Activated CD8-positive, alpha-beta T cell treated with anti-CD3 and anti-CD28 coated beads for 36 hours (primary cell): Measurements from ENCODE around the gene OSM. TPM values are rescaled to one million over a fixed set of nuclear protein-coding genes. Genes with fewer than 3 reads are reported as not detected.

Experiments used
- ATAC-seq: fragments of 200-7000 bp; cut with Tn5 transposase; one replicate; pipeline ENCODE4 v1.10.0; 2021; ENCODE audit warnings: mild to moderate bottlenecking, moderate library complexity
- CTCF ChIA-PET: fragments of 350-600 bp; sonication (Branson Sonifier 250); formaldehyde crosslinking; loops from one replicate; lab custom pipeline; 2021; ENCODE audit warnings: antibody characterized with exemption; lab: Charles Lee
- POLR2A ChIA-PET: fragments of 350-600 bp; sonication (Branson Sonifier 250); formaldehyde crosslinking; loops from one replicate; lab custom pipeline; 2021; ENCODE audit warnings: antibody characterized with exemption; lab: Charles Lee
- DNase-seq: peaks from one replicate; pipeline ENCODE4 v3.0.0-alpha.2; 2020
- H3K27ac Mint-ChIP-seq: one replicate; pipeline ENCODE4 v1.8.0; 2021; ENCODE audit warnings: mild to moderate bottlenecking, mixed read lengths
- H3K27me3 Mint-ChIP-seq: one replicate; pipeline ENCODE4 v1.8.0; 2021; ENCODE audit warnings: mixed read lengths
- H3K36me3 Mint-ChIP-seq: one replicate; pipeline ENCODE4 v1.8.0; 2021; ENCODE audit warnings: low read depth, mixed read lengths
- H3K4me1 Mint-ChIP-seq: one replicate; pipeline ENCODE4 v1.8.0; 2021; ENCODE audit warnings: low read depth, mixed read lengths
- H3K4me3 Mint-ChIP-seq: one replicate; pipeline ENCODE4 v1.8.0; 2021; ENCODE audit warnings: mild to moderate bottlenecking, moderate library complexity, mixed read lengths
- H3K9me3 Mint-ChIP-seq: one replicate; pipeline ENCODE4 v1.8.0; 2021; ENCODE audit warnings: mixed read lengths
- intact Hi-C: fragments of 100-400 bp; cut with micrococcal nuclease; formaldehyde crosslinking; loops from one replicate; pipeline ENCODE4 v1.10.0; 2022
- total RNA-seq, 2 experiments: library from RNA; stranded (reverse); gene quantifications; one replicate each; pipeline ENCODE4 v1.2.3, GENCODE V29; 2021
- TF ChIP-seq, protein P1 (sequence below): fragments of 200-600 bp; IDR thresholded peaks from one replicate; pipeline ENCODE4 v1.8.0; 2022; ENCODE audit warnings: antibody characterized with exemption, mild to moderate bottlenecking

Gene OSM
- total RNA-seq, 2 experiments from 2014 or later = 44.3 to 45.7 TPM

DNA sequence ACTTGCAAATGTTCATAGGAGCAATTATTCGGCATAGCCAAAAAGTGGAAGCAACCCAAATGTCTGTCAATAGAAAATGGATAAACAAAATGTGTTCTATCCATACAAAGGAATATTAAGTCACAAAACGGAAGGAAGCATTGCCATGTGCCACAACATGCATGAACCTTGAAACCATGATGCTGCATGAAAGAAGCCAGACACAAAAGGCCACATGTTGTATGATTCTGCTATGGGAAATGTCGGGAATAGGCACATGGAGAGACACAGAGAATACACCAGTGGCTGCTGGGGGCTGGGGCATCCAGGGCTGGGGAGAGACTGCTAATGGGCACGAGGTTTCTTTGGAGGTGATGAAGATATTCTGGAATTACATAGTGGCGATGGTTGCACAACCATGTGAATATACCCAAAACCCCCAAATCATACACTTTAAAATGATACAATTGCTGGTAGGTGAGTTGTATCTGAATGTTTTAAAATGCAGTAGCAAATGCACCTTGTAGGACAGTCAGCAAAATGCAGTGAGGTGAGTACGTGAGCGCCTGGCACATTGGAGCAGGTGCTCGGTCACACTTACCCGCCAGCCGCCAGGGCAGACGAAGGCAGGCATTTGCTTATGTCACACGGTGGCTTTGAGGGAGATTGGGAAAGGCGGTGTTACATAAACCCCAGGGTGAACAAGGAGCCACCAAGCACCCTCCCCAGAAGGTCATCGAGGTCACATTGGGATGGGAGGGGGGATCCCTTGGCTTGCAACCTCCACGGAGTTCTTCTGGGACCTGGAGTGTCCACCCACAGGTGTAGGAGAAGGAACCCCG is 6.3 kb upstream of the OSM start:
- ChIA-PET CTCF (interaction anchor here (1.0 kb wide), 1 partner anchor 18 kb away, joined by 4 read pairs; no protein-coding TSS in a partner anchor), POLR2A (no interaction called here)
- H3K4me1 Mint-ChIP-seq = peaks cover 46% of the 10 kb centered on the region
- H3K27me3 Mint-ChIP-seq = no peaks in the 10 kb centered on the region
- ATAC-seq = no peak
- peak overlapping the region; percentile 28 for H3K27ac Mint-ChIP-seq
- peaks cover 16% of the 10 kb centered on the region for H3K36me3 Mint-ChIP-seq
- no peak for DNase-seq
- TF ChIP-seq, protein P1, sequence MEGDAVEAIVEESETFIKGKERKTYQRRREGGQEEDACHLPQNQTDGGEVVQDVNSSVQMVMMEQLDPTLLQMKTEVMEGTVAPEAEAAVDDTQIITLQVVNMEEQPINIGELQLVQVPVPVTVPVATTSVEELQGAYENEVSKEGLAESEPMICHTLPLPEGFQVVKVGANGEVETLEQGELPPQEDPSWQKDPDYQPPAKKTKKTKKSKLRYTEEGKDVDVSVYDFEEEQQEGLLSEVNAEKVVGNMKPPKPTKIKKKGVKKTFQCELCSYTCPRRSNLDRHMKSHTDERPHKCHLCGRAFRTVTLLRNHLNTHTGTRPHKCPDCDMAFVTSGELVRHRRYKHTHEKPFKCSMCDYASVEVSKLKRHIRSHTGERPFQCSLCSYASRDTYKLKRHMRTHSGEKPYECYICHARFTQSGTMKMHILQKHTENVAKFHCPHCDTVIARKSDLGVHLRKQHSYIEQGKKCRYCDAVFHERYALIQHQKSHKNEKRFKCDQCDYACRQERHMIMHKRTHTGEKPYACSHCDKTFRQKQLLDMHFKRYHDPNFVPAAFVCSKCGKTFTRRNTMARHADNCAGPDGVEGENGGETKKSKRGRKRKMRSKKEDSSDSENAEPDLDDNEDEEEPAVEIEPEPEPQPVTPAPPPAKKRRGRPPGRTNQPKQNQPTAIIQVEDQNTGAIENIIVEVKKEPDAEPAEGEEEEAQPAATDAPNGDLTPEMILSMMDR = no peak
- no peak overlapping the region for H3K4me3 Mint-ChIP-seq
- no peaks in the 10 kb centered on the region for H3K9me3 Mint-ChIP-seq
- intact Hi-C loops = no loop called here

DNA sequence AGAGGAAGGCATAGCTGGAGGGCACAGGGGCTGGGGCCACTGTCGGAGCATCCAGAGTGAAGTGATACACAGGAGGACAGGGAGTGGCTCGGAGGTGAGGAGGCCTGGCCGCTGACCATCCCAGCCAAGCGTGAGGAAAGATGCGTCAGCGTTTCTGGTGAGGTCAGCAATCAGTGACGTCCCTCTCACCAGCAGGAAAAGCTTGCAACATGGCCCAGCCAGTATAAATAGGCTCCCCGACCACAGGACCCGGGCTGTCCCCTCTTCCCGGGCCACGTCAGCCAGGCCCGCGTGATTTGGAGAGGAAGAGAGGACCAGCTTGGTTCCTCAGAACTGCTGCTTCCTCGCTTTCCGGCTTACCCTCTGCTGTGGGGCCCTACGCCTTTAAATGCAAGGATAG is 4.2 kb upstream of the OSM start:
- no peak for ATAC-seq
- Mint-ChIP-seq H3K27me3 (no peaks in the 10 kb centered on the region), H3K36me3 (peaks cover 28% of the 10 kb centered on the region), H3K9me3 (no peaks in the 10 kb centered on the region), H3K27ac (peak overlapping the region; percentile 26), H3K4me1 (peaks cover 40% of the 10 kb centered on the region), H3K4me3 (no peak overlapping the region)
- TF ChIP-seq, protein P1 = no peak
- intact Hi-C loops = no loop called here
- CTCF ChIA-PET = interaction anchor here (1.1 to 4.4 kb wide), 2 partner anchors 12 to 17 kb away, joined by 3 to 33 read pairs; partner anchors contain the start of gene CASTOR1
- POLR2A ChIA-PET = interaction anchor here (0.8 to 1.2 kb wide), 2 partner anchors 8 to 71 kb away, joined by 3 to 4 read pairs; no protein-coding TSS in a partner anchor
- DNase-seq = no peak

DNA sequence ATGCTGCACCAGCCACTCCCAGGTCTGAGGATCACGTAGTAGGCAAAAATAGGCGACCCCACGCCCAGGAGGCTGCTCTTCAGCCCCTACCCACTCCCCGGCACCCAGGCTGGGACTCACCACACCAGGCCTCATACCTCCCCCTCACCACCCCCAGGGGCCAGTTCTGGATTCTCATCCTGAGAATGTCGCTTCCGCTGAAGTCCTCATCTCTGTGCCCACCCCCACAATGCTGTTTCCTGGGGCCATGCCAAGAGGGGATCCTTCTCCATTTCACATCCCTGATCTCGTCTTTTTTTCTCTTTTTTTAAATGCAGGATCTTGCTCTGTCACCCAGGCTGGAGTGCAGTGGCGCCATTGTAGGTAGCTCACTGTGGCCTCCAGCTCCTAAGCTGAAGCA is 1.7 kb upstream of the OSM start:
- H3K27me3 Mint-ChIP-seq = no peaks in the 10 kb centered on the region
- H3K36me3 Mint-ChIP-seq = peaks cover 51% of the 10 kb centered on the region
- DNase-seq = no peak
- H3K27ac Mint-ChIP-seq = peak overlapping the region; percentile 99
- ChIA-PET CTCF (interaction anchor here (1.0 to 4.4 kb wide), 6 partner anchors 12 to 161 kb away, joined by 3 to 33 read pairs (median 4); partner anchors contain the start of genes CASTOR1, RNF215 and SEC14L2), POLR2A (interaction anchor here (0.8 to 1.6 kb wide), 5 partner anchors 10 to 126 kb away, joined by 3 to 5 read pairs (median 3); no protein-coding TSS in a partner anchor)
- H3K4me3 Mint-ChIP-seq = peak overlapping the region; percentile 95
- TF ChIP-seq, protein P1 = no peak
- no peak for ATAC-seq
- H3K9me3 Mint-ChIP-seq = no peaks in the 10 kb centered on the region
- intact Hi-C loops = no loop called here
- peaks cover 35% of the 10 kb centered on the region for H3K4me1 Mint-ChIP-seq

DNA sequence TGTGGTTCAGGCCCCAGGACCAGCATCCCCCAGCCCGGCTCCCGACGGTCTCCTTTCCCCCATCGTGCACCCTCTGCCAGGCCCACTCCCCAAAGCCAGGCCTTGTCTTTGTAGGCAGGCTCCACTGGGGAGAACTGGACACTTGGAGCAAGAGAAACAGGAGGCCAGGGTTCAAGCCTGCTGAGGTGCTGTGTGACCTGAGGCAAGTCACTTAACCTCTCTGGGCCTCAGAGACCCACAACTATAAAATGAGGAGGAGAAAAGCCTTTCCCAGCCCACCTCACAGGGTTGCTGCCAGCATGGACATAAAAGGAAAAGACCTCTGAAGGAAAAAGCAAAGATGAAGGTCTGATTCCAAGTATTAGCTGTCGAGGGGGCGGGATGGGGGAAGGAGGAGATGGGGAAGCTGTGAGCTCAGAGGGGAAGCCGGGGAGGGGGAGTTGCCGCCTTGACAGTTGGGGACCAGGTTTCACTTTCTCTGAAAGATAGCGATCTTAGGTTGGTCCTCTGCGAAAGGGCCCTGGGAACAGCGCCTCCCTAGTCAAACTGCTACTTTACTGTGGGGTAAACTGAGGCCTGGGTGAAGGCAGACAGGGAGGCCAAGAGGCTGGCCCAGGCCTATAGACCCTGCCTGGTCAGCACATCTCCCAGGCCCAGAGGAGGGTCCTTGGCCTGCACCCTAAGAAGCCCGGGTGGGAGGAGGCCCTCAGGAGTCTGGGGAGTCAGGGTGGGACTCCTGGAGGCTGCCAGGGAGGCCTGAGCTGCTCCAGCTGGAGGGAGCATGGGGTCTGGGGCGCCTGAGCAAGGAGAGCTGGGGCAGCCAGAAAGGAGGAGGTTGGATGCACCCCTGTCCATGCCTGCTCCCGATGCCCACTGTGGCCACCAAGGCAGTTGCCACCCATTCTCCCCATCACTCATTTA is 991 bp upstream of the OSM start:
- Mint-ChIP-seq H3K4me1 (peaks cover 35% of the 10 kb centered on the region), H3K36me3 (peaks cover 57% of the 10 kb centered on the region), H3K9me3 (no peaks in the 10 kb centered on the region), H3K27me3 (no peaks in the 10 kb centered on the region), H3K4me3 (peak overlapping the region; percentile 95), H3K27ac (peak overlapping the region; percentile 99)
- TF ChIP-seq, protein P1 = no peak
- intact Hi-C loops = no loop called here
- POLR2A ChIA-PET = interaction anchor here (0.8 to 1.6 kb wide), 11 partner anchors 11 to 160 kb away, joined by 3 to 5 read pairs (median 3); partner anchors contain the start of genes CASTOR1 and TBC1D10A
- ATAC-seq (peak; percentile 28), DNase-seq (peak; percentile 84)
- CTCF ChIA-PET = interaction anchor here (0.7 to 4.4 kb wide), 8 partner anchors 10 to 160 kb away, joined by 3 to 33 read pairs (median 3); partner anchors contain the start of genes CASTOR1, RNF215 and SEC14L2
